Osteocyte (in vitro differentiated cells): ENCODE results near the gene CHDH. TPM values are rescaled to one million over a fixed set of nuclear protein-coding genes. Genes with fewer than 3 reads are reported as not detected.

Experiments used
- DNase-seq: peaks from one replicate; pipeline ENCODE4 v3.0.0; 2021; ENCODE audit warnings: mixed read lengths; ENCODE audit not compliant: unreplicated experiment; ENCODE audit errors: extremely low spot score
- H3K27ac Mint-ChIP-seq: one replicate; pipeline ENCODE4 v1.8.0; 2021; ENCODE audit warnings: mild to moderate bottlenecking, mixed read lengths; ENCODE audit not compliant: unreplicated experiment
- H3K27me3 Mint-ChIP-seq: one replicate; pipeline ENCODE4 v1.8.0; 2021; ENCODE audit warnings: mixed read lengths; ENCODE audit not compliant: unreplicated experiment
- H3K36me3 Mint-ChIP-seq: one replicate; pipeline ENCODE4 v1.8.0; 2021; ENCODE audit warnings: mixed read lengths; ENCODE audit not compliant: unreplicated experiment
- H3K4me1 Mint-ChIP-seq: one replicate; pipeline ENCODE4 v1.8.0; 2021; ENCODE audit warnings: mixed read lengths; ENCODE audit not compliant: unreplicated experiment
- H3K4me3 Mint-ChIP-seq: one replicate; pipeline ENCODE4 v1.8.0; 2021; ENCODE audit warnings: mild to moderate bottlenecking, moderate library complexity, mixed read lengths; ENCODE audit not compliant: unreplicated experiment
- H3K9me3 Mint-ChIP-seq: one replicate; pipeline ENCODE4 v1.8.0; 2021; ENCODE audit warnings: mixed read lengths; ENCODE audit not compliant: unreplicated experiment
- total RNA-seq: library from RNA; stranded (reverse); gene quantifications from 2 replicates; pipeline ENCODE4 v1.2.1, GENCODE V29; 2021
- TF ChIP-seq, protein P1 (sequence below): fragments of 200-600 bp; sonication (generic); IDR thresholded peaks from 2 replicates; pipeline ENCODE4 v1.5.0; 2021; ENCODE audit warnings: antibody characterized with exemption, mild to moderate bottlenecking, moderate library complexity

Gene CHDH
- total RNA-seq, 1 donor from 2014 or later: 0.86 TPM

DNA sequence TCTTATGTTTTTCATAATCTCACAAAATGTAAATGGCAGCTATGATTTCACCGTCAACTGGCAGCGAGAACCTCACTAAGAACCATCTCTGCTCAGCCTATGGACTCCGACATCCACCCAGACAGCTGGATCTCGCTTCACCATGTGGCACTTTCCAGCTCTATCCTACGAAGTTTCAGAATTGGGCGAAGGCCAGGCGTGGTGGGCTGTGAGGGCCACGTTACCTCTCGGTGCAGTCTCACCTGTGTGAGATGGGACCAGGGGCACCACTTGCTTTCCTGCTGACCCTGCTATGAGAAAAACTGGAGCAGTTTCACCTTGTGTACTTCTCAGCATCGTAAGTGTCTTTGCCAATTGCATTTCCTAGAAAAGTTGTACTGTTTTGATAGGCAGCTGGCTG, 32.3 kb downstream of the CHDH start:
- H3K27me3 Mint-ChIP-seq: no peaks in the 10 kb centered on the region
- no peak for DNase-seq
- H3K27ac Mint-ChIP-seq: no peak overlapping the region
- no peaks in the 10 kb centered on the region for H3K36me3 Mint-ChIP-seq
- no peaks in the 10 kb centered on the region for H3K4me1 Mint-ChIP-seq
- H3K4me3 Mint-ChIP-seq: no peak overlapping the region
- no peaks in the 10 kb centered on the region for H3K9me3 Mint-ChIP-seq
- TF ChIP-seq, protein P1, sequence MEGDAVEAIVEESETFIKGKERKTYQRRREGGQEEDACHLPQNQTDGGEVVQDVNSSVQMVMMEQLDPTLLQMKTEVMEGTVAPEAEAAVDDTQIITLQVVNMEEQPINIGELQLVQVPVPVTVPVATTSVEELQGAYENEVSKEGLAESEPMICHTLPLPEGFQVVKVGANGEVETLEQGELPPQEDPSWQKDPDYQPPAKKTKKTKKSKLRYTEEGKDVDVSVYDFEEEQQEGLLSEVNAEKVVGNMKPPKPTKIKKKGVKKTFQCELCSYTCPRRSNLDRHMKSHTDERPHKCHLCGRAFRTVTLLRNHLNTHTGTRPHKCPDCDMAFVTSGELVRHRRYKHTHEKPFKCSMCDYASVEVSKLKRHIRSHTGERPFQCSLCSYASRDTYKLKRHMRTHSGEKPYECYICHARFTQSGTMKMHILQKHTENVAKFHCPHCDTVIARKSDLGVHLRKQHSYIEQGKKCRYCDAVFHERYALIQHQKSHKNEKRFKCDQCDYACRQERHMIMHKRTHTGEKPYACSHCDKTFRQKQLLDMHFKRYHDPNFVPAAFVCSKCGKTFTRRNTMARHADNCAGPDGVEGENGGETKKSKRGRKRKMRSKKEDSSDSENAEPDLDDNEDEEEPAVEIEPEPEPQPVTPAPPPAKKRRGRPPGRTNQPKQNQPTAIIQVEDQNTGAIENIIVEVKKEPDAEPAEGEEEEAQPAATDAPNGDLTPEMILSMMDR: no peak

DNA sequence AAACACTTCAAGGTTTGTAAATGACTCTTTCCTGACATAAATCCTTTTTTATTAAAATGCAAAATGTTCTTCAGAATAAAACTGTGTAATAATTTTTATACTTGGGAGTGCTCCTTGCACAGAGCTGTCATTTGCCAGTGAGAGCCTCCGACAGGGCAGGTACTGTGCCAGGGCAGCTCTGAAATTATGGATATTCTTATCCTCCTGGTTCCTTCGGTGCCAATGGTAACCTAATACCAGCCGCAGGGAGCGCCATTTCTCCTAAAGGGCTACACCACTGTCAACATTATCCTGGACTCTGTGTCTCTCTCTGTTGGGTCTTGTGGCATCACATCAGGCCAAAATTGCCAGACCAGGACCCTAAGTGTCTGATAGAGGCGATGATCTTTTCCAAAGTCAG, 33.0 kb downstream of the CHDH start:
- Mint-ChIP-seq H3K4me3 (no peak overlapping the region), H3K36me3 (no peaks in the 10 kb centered on the region), H3K27ac (no peak overlapping the region), H3K4me1 (no peaks in the 10 kb centered on the region), H3K27me3 (no peaks in the 10 kb centered on the region), H3K9me3 (no peaks in the 10 kb centered on the region)
- TF ChIP-seq, protein P1: no peak
- DNase-seq: no peak

DNA sequence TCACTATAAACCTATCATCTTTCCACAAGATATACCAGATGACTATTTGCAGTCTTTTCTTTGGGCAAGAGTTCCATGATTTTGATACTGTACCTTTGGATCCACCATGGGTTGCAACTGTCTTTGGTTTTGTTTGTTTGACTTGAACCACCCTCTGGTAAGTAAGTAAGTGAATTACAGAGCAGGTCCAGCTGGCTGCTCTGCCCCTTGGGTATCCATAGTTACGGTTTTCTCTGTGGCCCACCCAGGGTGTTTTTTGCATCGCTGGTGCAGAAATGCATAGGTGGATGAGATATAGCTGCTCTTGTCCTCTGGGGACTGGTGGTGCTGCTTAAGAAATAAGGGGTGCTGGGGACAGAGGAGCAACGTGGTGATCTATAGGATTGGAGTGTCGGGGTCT, 33.8 kb downstream of the CHDH start:
- no peak for DNase-seq
- no peak overlapping the region for H3K27ac Mint-ChIP-seq
- no peaks in the 10 kb centered on the region for H3K36me3 Mint-ChIP-seq
- no peaks in the 10 kb centered on the region for H3K4me1 Mint-ChIP-seq
- H3K27me3 Mint-ChIP-seq: no peaks in the 10 kb centered on the region
- no peak overlapping the region for H3K4me3 Mint-ChIP-seq
- H3K9me3 Mint-ChIP-seq: no peaks in the 10 kb centered on the region
- TF ChIP-seq, protein P1: no peak

DNA sequence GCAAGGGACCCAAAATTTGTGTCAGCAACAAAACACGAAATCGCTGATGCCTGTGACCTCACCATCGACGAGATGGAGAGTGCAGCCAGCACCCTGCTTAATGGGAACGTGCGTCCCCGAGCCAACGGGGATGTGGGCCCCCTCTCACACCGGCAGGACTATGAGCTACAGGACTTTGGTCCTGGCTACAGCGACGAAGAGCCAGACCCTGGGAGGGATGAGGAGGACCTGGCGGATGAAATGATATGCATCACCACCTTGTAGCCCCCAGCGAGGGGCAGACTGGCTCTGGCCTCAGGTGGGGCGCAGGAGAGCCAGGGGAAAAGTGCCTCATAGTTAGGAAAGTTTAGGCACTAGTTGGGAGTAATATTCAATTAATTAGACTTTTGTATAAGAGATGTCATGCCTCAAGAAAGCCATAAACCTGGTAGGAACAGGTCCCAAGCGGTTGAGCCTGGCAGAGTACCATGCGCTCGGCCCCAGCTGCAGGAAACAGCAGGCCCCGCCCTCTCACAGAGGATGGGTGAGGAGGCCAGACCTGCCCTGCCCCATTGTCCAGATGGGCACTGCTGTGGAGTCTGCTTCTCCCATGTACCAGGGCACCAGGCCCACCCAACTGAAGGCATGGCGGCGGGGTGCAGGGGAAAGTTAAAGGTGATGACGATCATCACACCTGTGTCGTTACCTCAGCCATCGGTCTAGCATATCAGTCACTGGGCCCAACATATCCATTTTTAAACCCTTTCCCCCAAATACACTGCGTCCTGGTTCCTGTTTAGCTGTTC, 34.9 kb downstream of the CHDH start:
- TF ChIP-seq, protein P1: no peak
- H3K27ac Mint-ChIP-seq: no peak overlapping the region
- H3K4me3 Mint-ChIP-seq: no peak overlapping the region
- H3K4me1 Mint-ChIP-seq: peaks cover 7% of the 10 kb centered on the region
- DNase-seq: no peak
- no peaks in the 10 kb centered on the region for H3K27me3 Mint-ChIP-seq
- no peaks in the 10 kb centered on the region for H3K9me3 Mint-ChIP-seq
- H3K36me3 Mint-ChIP-seq: no peaks in the 10 kb centered on the region

DNA sequence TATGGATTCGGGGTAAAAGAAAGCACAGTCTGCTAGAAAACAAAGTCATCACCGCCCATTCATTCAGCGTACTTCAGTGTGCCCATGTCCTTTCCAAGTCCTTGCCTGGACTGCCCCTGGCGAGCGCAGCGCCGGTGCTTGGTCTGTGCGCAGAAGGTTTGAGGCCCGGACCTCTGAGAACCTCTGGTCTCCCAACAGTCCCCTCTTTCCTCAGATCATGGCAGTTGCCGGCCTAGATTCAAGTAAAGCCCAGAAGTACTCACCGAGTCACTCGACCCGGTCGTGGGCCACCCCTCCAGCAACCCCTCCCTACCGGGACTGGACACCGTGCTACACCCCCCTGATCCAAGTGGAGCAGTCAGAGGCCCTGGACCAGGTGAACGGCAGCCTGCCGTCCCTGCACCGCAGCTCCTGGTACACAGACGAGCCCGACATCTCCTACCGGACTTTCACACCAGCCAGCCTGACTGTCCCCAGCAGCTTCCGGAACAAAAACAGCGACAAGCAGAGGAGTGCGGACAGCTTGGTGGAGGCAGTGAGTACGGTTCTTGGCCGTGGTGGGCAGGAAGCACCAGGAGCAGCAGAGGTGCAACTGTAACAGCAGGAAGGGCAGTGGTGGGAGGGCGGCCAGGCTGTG, 36.3 kb downstream of the CHDH start:
- H3K36me3 Mint-ChIP-seq: no peaks in the 10 kb centered on the region
- no peaks in the 10 kb centered on the region for H3K9me3 Mint-ChIP-seq
- TF ChIP-seq, protein P1: no peak
- H3K4me3 Mint-ChIP-seq: no peak overlapping the region
- H3K4me1 Mint-ChIP-seq: peaks cover 15% of the 10 kb centered on the region
- no peak for DNase-seq
- H3K27ac Mint-ChIP-seq: no peak overlapping the region
- no peaks in the 10 kb centered on the region for H3K27me3 Mint-ChIP-seq
